Measurements from ENCODE around the gene ZNF296. TPM values are rescaled to one million over a fixed set of nuclear protein-coding genes. Genes with fewer than 3 reads are reported as not detected.

ZNF296 gene
- total and polyA plus RNA-seq, 2 of the 13 experiments (the other 11 are each of a cell fraction or from before 2014, with no cell fraction given), result 0.26 to 0.62 TPM

DNA sequence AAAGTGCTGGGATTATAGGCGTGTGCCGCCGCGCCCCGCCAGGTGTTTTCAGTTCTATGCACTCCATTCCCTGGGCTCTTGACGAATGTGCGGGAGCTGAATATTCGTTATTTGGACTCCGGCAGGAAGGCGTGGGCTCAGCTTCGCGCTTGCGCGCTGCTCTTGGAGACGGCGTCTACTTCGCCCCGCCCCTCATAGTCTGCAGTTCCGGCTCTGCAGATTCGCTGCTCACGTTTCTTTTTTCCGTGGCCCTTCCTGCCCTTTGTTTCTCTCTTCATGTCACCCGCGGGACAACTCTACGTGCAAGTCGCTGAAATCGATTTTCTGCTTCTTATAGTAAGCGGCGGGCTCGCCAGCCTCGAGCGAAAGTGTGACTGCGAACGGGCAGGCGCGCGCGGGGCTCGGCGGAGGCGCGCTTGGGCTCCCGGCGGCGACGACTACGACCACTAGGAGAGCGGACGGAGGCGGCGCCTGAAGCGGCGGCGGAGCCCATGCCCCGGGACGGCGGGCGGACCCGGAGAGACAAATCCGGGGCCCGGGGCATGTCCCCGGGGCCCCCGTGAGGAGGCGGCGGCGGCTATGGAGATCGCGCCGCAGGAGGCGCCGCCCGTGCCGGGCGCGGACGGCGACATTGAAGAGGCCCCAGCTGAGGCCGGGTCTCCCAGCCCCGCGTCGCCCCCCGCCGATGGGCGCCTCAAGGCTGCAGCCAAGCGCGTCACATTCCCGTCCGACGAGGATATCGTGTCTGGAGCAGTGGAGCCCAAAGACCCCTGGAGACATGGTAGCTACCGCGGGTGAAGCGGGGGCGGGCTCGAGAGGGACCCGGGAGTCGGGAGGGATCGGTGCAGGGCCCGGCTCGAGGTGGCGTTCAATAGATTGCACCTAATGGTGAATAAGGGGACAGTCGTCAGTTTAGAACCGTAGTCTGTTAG is 16.7 kb upstream of the ZNF296 start, which contains the start of gene PPP1R37 (continued):
- TF ChIP-seq, protein P1, sequence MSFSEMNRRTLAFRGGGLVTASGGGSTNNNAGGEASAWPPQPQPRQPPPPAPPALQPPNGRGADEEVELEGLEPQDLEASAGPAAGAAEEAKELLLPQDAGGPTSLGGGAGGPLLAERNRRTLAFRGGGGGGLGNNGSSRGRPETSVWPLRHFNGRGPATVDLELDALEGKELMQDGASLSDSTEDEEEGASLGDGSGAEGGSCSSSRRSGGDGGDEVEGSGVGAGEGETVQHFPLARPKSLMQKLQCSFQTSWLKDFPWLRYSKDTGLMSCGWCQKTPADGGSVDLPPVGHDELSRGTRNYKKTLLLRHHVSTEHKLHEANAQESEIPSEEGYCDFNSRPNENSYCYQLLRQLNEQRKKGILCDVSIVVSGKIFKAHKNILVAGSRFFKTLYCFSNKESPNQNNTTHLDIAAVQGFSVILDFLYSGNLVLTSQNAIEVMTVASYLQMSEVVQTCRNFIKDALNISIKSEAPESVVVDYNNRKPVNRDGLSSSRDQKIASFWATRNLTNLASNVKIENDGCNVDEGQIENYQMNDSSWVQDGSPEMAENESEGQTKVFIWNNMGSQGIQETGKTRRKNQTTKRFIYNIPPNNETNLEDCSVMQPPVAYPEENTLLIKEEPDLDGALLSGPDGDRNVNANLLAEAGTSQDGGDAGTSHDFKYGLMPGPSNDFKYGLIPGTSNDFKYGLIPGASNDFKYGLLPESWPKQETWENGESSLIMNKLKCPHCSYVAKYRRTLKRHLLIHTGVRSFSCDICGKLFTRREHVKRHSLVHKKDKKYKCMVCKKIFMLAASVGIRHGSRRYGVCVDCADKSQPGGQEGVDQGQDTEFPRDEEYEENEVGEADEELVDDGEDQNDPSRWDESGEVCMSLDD (CRISPR knock-in tag; IDR thresholded peaks at IDR 0.05; ENCODE audit: borderline replicate concordance), result no peak
- no peak for TF ChIP-seq HNRNPH1 (optimal IDR thresholded peaks at IDR 0.05; ENCODE audit: low read depth, low read length)
- no peak for TF ChIP-seq HHEX (CRISPR knock-in tag; IDR thresholded peaks at IDR 0.05)
- no peak; the same call in 1 of the 2 replicates for TF ChIP-seq ARHGAP35 (CRISPR knock-in tag; IDR thresholded peaks at IDR 0.05; ENCODE audit: borderline replicate concordance)
- TF ChIP-seq, protein P2, sequence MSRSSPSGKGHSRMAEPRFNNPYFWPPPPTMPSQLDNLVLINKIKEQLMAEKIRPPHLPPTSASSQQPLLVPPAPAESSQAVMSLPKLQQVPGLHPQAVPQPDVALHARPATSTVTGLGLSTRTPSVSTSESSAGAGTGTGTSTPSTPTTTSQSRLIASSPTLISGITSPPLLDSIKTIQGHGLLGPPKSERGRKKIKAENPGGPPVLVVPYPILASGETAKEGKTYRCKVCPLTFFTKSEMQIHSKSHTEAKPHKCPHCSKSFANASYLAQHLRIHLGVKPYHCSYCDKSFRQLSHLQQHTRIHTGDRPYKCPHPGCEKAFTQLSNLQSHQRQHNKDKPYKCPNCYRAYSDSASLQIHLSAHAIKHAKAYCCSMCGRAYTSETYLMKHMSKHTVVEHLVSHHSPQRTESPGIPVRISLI (CRISPR knock-in tag; IDR thresholded peaks at IDR 0.05; ENCODE audit: borderline replicate concordance), result no peak
- no peak for TF ChIP-seq ZNF550 (CRISPR knock-in tag; IDR thresholded peaks at IDR 0.05; ENCODE audit: borderline replicate concordance)
- TF ChIP-seq, protein P3, sequence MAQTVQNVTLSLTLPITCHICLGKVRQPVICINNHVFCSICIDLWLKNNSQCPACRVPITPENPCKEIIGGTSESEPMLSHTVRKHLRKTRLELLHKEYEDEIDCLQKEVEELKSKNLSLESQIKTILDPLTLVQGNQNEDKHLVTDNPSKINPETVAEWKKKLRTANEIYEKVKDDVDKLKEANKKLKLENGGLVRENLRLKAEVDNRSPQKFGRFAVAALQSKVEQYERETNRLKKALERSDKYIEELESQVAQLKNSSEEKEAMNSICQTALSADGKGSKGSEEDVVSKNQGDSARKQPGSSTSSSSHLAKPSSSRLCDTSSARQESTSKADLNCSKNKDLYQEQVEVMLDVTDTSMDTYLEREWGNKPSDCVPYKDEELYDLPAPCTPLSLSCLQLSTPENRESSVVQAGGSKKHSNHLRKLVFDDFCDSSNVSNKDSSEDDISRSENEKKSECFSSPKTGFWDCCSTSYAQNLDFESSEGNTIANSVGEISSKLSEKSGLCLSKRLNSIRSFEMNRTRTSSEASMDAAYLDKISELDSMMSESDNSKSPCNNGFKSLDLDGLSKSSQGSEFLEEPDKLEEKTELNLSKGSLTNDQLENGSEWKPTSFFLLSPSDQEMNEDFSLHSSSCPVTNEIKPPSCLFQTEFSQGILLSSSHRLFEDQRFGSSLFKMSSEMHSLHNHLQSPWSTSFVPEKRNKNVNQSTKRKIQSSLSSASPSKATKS (CRISPR knock-in tag; IDR thresholded peaks at IDR 0.05), result no peak
- TF ChIP-seq, protein P4, sequence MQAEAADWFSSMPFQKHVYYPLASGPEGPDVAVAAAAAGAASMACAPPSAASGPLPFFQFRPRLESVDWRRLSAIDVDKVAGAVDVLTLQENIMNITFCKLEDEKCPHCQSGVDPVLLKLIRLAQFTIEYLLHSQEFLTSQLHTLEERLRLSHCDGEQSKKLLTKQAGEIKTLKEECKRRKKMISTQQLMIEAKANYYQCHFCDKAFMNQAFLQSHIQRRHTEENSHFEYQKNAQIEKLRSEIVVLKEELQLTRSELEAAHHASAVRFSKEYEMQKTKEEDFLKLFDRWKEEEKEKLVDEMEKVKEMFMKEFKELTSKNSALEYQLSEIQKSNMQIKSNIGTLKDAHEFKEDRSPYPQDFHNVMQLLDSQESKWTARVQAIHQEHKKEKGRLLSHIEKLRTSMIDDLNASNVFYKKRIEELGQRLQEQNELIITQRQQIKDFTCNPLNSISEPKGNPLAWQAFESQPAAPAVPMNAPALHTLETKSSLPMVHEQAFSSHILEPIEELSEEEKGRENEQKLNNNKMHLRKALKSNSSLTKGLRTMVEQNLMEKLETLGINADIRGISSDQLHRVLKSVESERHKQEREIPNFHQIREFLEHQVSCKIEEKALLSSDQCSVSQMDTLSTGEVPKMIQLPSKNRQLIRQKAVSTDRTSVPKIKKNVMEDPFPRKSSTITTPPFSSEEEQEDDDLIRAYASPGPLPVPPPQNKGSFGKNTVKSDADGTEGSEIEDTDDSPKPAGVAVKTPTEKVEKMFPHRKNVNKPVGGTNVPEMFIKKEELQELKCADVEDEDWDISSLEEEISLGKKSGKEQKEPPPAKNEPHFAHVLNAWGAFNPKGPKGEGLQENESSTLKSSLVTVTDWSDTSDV (CRISPR knock-in tag; IDR thresholded peaks at IDR 0.05), result 0 out of 2 replicates have a peak, but pooled peaks have one; percentile 52
- no peak for TF ChIP-seq ZNF225 (CRISPR knock-in tag; IDR thresholded peaks at IDR 0.05)
- no peak for TF ChIP-seq ZNF460 (CRISPR knock-in tag; IDR thresholded peaks at IDR 0.05; ENCODE audit: borderline replicate concordance)
- TF ChIP-seq, protein P5, sequence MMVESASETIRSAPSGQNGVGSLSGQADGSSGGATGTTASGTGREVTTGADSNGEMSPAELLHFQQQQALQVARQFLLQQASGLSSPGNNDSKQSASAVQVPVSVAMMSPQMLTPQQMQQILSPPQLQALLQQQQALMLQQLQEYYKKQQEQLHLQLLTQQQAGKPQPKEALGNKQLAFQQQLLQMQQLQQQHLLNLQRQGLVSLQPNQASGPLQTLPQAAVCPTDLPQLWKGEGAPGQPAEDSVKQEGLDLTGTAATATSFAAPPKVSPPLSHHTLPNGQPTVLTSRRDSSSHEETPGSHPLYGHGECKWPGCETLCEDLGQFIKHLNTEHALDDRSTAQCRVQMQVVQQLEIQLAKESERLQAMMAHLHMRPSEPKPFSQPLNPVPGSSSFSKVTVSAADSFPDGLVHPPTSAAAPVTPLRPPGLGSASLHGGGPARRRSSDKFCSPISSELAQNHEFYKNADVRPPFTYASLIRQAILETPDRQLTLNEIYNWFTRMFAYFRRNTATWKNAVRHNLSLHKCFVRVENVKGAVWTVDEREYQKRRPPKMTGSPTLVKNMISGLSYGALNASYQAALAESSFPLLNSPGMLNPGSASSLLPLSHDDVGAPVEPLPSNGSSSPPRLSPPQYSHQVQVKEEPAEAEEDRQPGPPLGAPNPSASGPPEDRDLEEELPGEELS (CRISPR knock-in tag; IDR thresholded peaks at IDR 0.05), result peak; percentile 22; the same call in 1 of the 2 replicates
- TF ChIP-seq PCBP2 (optimal IDR thresholded peaks at IDR 0.05; ENCODE audit: low read depth, low read length, poor library complexity, severe bottlenecking), result no peak
- TF ChIP-seq SYNCRIP (IDR thresholded peaks at IDR 0.05; ENCODE audit: insufficient read depth, low read depth, low read length), result no peak
